H1 (cell line): Measurements from ENCODE around the gene KCNT1. TPM values are rescaled to one million over a fixed set of nuclear protein-coding genes. Genes with fewer than 3 reads are reported as not detected.

Source experiments
- CTCF ChIA-PET: fragments of 300-600 bp; sonication (Branson Sonifier 250); formaldehyde crosslinking; loops from one replicate; lab custom pipeline; 2021; ENCODE audit not compliant: partially characterized antibody; lab: Charles Lee
- POLR2A ChIA-PET: fragments of 300-600 bp; sonication (Branson Sonifier 250); formaldehyde crosslinking; loops from one replicate; lab custom pipeline; 2021; ENCODE audit warnings: inconsistent platforms; ENCODE audit not compliant: partially characterized antibody; lab: Charles Lee
- DNase-seq, 2 experiments: peaks; one replicate each; pipeline versions ENCODE4 v3.0.0 to v3.0.0-alpha.2; 2010 to 2022; ENCODE audit warnings: low spot score in 2 of 2, low read depth in 1 of 2, mixed read lengths in 1 of 2
- FAIRE-seq: peaks from 2 replicates; lab custom pipeline; 2011; peaks lifted over from hg19 to GRCh38; lab: Jason Lieb, UNC
- H2AFZ ChIP-seq: 2 replicates; pipeline ENCODE4 v1.8.1; 2012; ENCODE audit warnings: low read length, inconsistent platforms
- H2AK5ac ChIP-seq: 2 replicates; pipeline ENCODE4 v1.6.1; 2013; ENCODE audit warnings: low read depth, low read length
- H2BK120ac ChIP-seq: replicated peaks from 2 replicates; pipeline ENCODE3; 2013; ENCODE audit warnings: low read depth, low read length, inconsistent platforms
- H2BK12ac ChIP-seq: 2 replicates; pipeline ENCODE4 v1.6.1; 2013; ENCODE audit warnings: low read depth, low read length
- H2BK15ac ChIP-seq: 2 replicates; pipeline ENCODE4 v1.6.1; 2013; ENCODE audit warnings: low read length
- H2BK20ac ChIP-seq: 2 replicates; pipeline ENCODE4 v1.6.1; 2013; ENCODE audit warnings: low read length
- H2BK5ac ChIP-seq: 2 replicates; pipeline ENCODE4 v1.6.1; 2013; ENCODE audit warnings: low read depth, low read length
- H3K14ac ChIP-seq: 2 replicates; pipeline ENCODE4 v1.6.1; 2013; ENCODE audit warnings: inconsistent platforms; ENCODE audit not compliant: insufficient read length
- H3K18ac ChIP-seq: 2 replicates; pipeline ENCODE4 v1.6.1; 2013; ENCODE audit warnings: low read length; ENCODE audit errors: extremely low read depth
- H3K23ac ChIP-seq: 2 replicates; pipeline ENCODE4 v1.6.1; 2013; ENCODE audit warnings: inconsistent platforms; ENCODE audit not compliant: insufficient read length
- H3K23me2 ChIP-seq: 2 replicates; pipeline ENCODE4 v1.6.1; 2013; ENCODE audit warnings: low read depth, low read length
- H3K27ac ChIP-seq: 2 replicates; pipeline ENCODE4 v1.6.1; 2011; ENCODE audit warnings: low read depth, low read length, inconsistent platforms
- H3K27me3 ChIP-seq, 4 experiments: replicated peaks in 1 of 4; 1 replicate in 1 of 4; 2 replicates in 3 of 4; pipeline versions ENCODE4 v1.6.1 to v1.8.1; 2011 to 2013; ENCODE audit warnings: low read length in 3 of 4, mild to moderate bottlenecking in 3 of 4, inconsistent platforms in 2 of 4, mixed read lengths in 2 of 4, moderate library complexity in 1 of 4; ENCODE audit not compliant: control insufficient read depth in 3 of 4, insufficient read depth in 3 of 4; ENCODE audit errors: extremely low read depth in 1 of 4
- H3K36me3 ChIP-seq, 4 experiments: 2 replicates each; pipeline versions ENCODE4 v1.6.1 to v1.8.1; 2011 to 2013; ENCODE audit warnings: mild to moderate bottlenecking in 4 of 4, low read length in 3 of 4, moderate library complexity in 2 of 4, control low read depth in 1 of 4, inconsistent platforms in 1 of 4; ENCODE audit not compliant: insufficient read depth in 4 of 4, control insufficient read depth in 2 of 4
- H3K4ac ChIP-seq: replicated peaks from 2 replicates; pipeline ENCODE3; 2013; ENCODE audit warnings: low read length, low read depth, mixed read lengths, inconsistent platforms; ENCODE audit not compliant: insufficient read length
- H3K4me1 ChIP-seq, 4 experiments: replicated peaks in 1 of 4; 1 replicate in 1 of 4; 2 replicates in 3 of 4; pipeline versions ENCODE4 v1.6.1 to v1.8.1; 2011 to 2013; ENCODE audit warnings: low read length in 3 of 4, inconsistent platforms in 2 of 4, mixed read lengths in 1 of 4; ENCODE audit not compliant: insufficient read depth in 4 of 4, control insufficient read depth in 3 of 4
- H3K4me2 ChIP-seq, 2 experiments: 2 replicates each; pipeline versions ENCODE4 v1.6.1 to v1.8.1; 2011 to 2013; ENCODE audit warnings: low read depth in 2 of 2, low read length in 2 of 2, control low read depth in 1 of 2, inconsistent platforms in 1 of 2, mild to moderate bottlenecking in 1 of 2; ENCODE audit not compliant: insufficient read depth in 1 of 2
- H3K4me3 ChIP-seq, 4 experiments: fragments of 200-600, 300-600 bp in 1 of 4; sonication (generic), shearing (Covaris generic), sonication (Bioruptor Twin) in 1 of 4; 2 replicates each; pipeline versions ENCODE4 v1.5.1 to v1.8.1; 2011 to 2016; ENCODE audit warnings: low read length in 4 of 4, low read depth in 3 of 4, control low read depth in 2 of 4, inconsistent platforms in 2 of 4, mild to moderate bottlenecking in 2 of 4, mixed read lengths in 1 of 4, moderate library complexity in 1 of 4; ENCODE audit not compliant: insufficient read depth in 2 of 4; ENCODE audit errors: extremely low read depth in 1 of 4
- H3K56ac ChIP-seq: replicated peaks from 2 replicates; pipeline ENCODE3; 2013; ENCODE audit warnings: low read depth, mild to moderate bottlenecking, mixed read lengths, low read length, inconsistent platforms; ENCODE audit not compliant: insufficient read length
- H3K79me1 ChIP-seq: 2 replicates; pipeline ENCODE4 v1.6.1; 2013; ENCODE audit warnings: low read depth, low read length, control low read depth
- H3K79me2 ChIP-seq, 2 experiments: 2 replicates each; pipeline versions ENCODE4 v1.6.1 to v1.8.1; 2012 to 2013; ENCODE audit warnings: low read length in 2 of 2, mild to moderate bottlenecking in 2 of 2, inconsistent platforms in 1 of 2; ENCODE audit not compliant: insufficient read depth in 2 of 2, control insufficient read depth in 1 of 2
- H3K9ac ChIP-seq, 4 experiments: replicated peaks in 1 of 4; 1 replicate in 1 of 4; 2 replicates in 3 of 4; pipeline versions ENCODE4 v1.6.1 to v1.8.1; 2011 to 2013; ENCODE audit warnings: low read depth in 3 of 4, low read length in 3 of 4, control low read depth in 2 of 4, mild to moderate bottlenecking in 2 of 4, moderate library complexity in 2 of 4, inconsistent platforms in 1 of 4; ENCODE audit errors: extremely low read depth in 1 of 4
- H3K9me3 ChIP-seq, 2 experiments: 2 replicates each; pipeline versions ENCODE4 v1.6.1 to v1.8.1; 2012 to 2013; ENCODE audit warnings: mild to moderate bottlenecking in 2 of 2, moderate library complexity in 2 of 2, control low read depth in 1 of 2, inconsistent platforms in 1 of 2, low read depth in 1 of 2, low read length in 1 of 2, mixed read lengths in 1 of 2; ENCODE audit not compliant: insufficient read depth in 2 of 2
- H4K20me1 ChIP-seq, 2 experiments: replicated peaks in 1 of 2; 2 replicates each; pipeline versions ENCODE3 to v1.8.1; 2011 to 2013; ENCODE audit warnings: inconsistent platforms in 2 of 2, low read length in 2 of 2, mild to moderate bottlenecking in 1 of 2; ENCODE audit not compliant: insufficient read depth in 2 of 2, control insufficient read depth in 1 of 2
- H4K5ac ChIP-seq: 2 replicates; pipeline ENCODE4 v1.6.1; 2013; ENCODE audit warnings: low read length, low read depth, mixed read lengths, inconsistent platforms; ENCODE audit not compliant: insufficient read length
- H4K8ac ChIP-seq: 2 replicates; pipeline ENCODE4 v1.8.0; 2013; ENCODE audit warnings: mild to moderate bottlenecking, moderate library complexity, low read length, inconsistent platforms; ENCODE audit not compliant: insufficient read depth; ENCODE audit errors: extremely low read depth
- H4K91ac ChIP-seq: replicated peaks from 2 replicates; pipeline ENCODE3; 2013; ENCODE audit warnings: low read length, mixed read lengths, inconsistent platforms; ENCODE audit not compliant: insufficient read length
- YY1 ChIP-seq: IDR thresholded peaks from 2 replicates; pipeline ENCODE4 v1.6.1; 2011; ENCODE audit warnings: low read depth, mild to moderate bottlenecking, low read length
- WGBS, 2 experiments: shearing (Covaris generic) in 1 of 2; methylation state at CpG; one replicate each; pipeline versions ENCODE4 v1.1.6 to v1.1.7; 2013 to 2015; ENCODE audit warnings: low lambda C conversion rate in 2 of 2, mixed read lengths in 2 of 2, inconsistent platforms in 1 of 2, low coverage in 1 of 2, missing lambda C conversion rate in 1 of 2; ENCODE audit not compliant: insufficient replicate concordance in 2 of 2, insufficient coverage in 1 of 2, insufficient read length in 1 of 2; ENCODE audit errors: extremely low coverage in 1 of 2, missing lambda C conversion rate in 1 of 2; 5-methylcytosine and 5-hydroxymethylcytosine counted together
- polyA plus RNA-seq, 7 experiments: library from polyadenylated mRNA; depleted of rRNA in 3 of 7; stranded (reverse) in 5 of 7; unstranded in 2 of 7; fragments of >200 nt in 5 of 7; fragments of 200-250 nt in 2 of 7; gene quantifications; 1 replicate in 5 of 7; 2 replicates in 1 of 7; 4 replicates in 1 of 7; pipeline versions ENCODE4 v1.2.1 to v1.2.3, GENCODE V29; 2011 to 2013; ENCODE audit warnings: missing spikeins in 2 of 7, mixed read lengths in 2 of 7
- total RNA-seq: library from RNA; stranded (reverse); fragmentation: NEBNext Ultra II Directional; extraction: Animal tissue kit (Norgen Biotek cat#: 25700); gene quantifications from 2 replicates; pipeline ENCODE4 v1.2.1, GENCODE V29; 2021

KCNT1 gene
- total and polyA plus RNA-seq, 2 of the 8 experiments (the other 6 are each of a cell fraction or from before 2014, with no cell fraction given), result 0.13 to 0.20 TPM

- FAIRE-seq (no peak), DNase-seq (no peak)
- Histone ChIP-seq H3K23ac (no peak overlapping the region), H4K20me1 (peaks cover 4 to 7% of the 10 kb centered on the region in 2 experiments), H2BK12ac (no peak overlapping the region), H3K4ac (no peak overlapping the region), H4K91ac (no peak overlapping the region), H4K5ac (no peak overlapping the region), H3K56ac (no peak overlapping the region), H3K27me3 (no peaks in the 10 kb centered on the region), H2AK5ac (no peak overlapping the region), H3K14ac (no peak overlapping the region), H3K79me1 (no peaks in the 10 kb centered on the region; the same call in 1 of the 2 replicates), H3K9me3 (no peaks in the 10 kb centered on the region), H2AFZ (no peak overlapping the region), H2BK5ac (no peak overlapping the region), H4K8ac (no peak overlapping the region), H2BK20ac (no peak overlapping the region), H3K4me1 (no peaks in the 10 kb centered on the region; a peak in 1 of 7 replicates), H3K36me3 (peaks cover 14 to 62% (median 44%) of the 10 kb centered on the region in 4 experiments; a peak in 7 of 8 replicates), H3K4me2 (no peak overlapping the region), H3K4me3 (no peak overlapping the region), H2BK120ac (no peak overlapping the region), H3K23me2 (no peaks in the 10 kb centered on the region), H3K18ac (no peak overlapping the region), H3K79me2 (no peaks in the 10 kb centered on the region), H3K27ac (no peak overlapping the region), H3K9ac (no peak overlapping the region), H2BK15ac (no peak overlapping the region)
- POLR2A ChIA-PET, result no interaction called here
- CTCF ChIA-PET, result interaction anchor here (1.2 to 1.3 kb wide), 2 partner anchors 10 to 14 kb away, joined by 3 to 6 read pairs; no protein-coding TSS in a partner anchor
- WGBS, 2 experiments, result 93% methylated on average over 11 of the region's 11 CpGs; no CpG with 5 or more reads in 1 of the 2 experiments
- TF ChIP-seq YY1, result no peak
Observed at GRCh38 chr9:135811801-135812200, 109.8 kb downstream of the KCNT1 start.
